Frontal cortex (tissue), 4 donors: ENCODE results near the gene PUSL1. TPM values are rescaled to one million over a fixed set of nuclear protein-coding genes. Genes with fewer than 3 reads are reported as not detected.

Experiments
- DNase-seq, 2 donors: peaks; one replicate each; pipeline ENCODE4 v3.0.0; 2012; ENCODE audit warnings: low spot score in 2 of 2
- FAIRE-seq: peaks from 2 replicates; lab custom pipeline; 2012; peaks lifted over from hg19 to GRCh38; lab: Jason Lieb, UNC
- total RNA-seq: library from RNA; depleted of rRNA; stranded (reverse); fragments of >200 nt; gene quantifications from one replicate; pipeline ENCODE4 v1.2.3, GENCODE V29; 2014
- donor health status: control.
- donor health status: control.
- donor health status: control.

The PUSL1 gene
- 6.5 TPM for total RNA-seq

GRCh38 chr1:1307923-1308755, at the start of gene PUSL1, which contains the start of gene ACAP3:
TSS of gene PUSL1 (plus strand) at chr1:1308597. CDS start at chr1:1308644, 47 bp downstream.
TSS of gene ACAP3 (minus strand) at chr1:1307930. CDS start at chr1:1307815, 115 bp downstream.
- DNase-seq (peak; percentile 96 to 99), FAIRE-seq (no peak)

GRCh38 chr1:1259119-1259488, 49.3 kb upstream of the PUSL1 start:
- DNase-seq (no peak), FAIRE-seq (no peak)

- DNase-seq: no peak
- no peak for FAIRE-seq
Measured at GRCh38 chr1:1259540-1259939, 48.9 kb upstream of the PUSL1 start.

- DNase-seq: no peak
- no peak for FAIRE-seq
Measured at GRCh38 chr1:1259951-1260600, 48.3 kb upstream of the PUSL1 start.

- no peak for DNase-seq
- no peak for FAIRE-seq
Measured at GRCh38 chr1:1260843-1261560, 47.4 kb upstream of the PUSL1 start.

- DNase-seq (no peak), FAIRE-seq (no peak)
Measured at GRCh38 chr1:1262071-1262470, 46.3 kb upstream of the PUSL1 start.

- no peak for DNase-seq
- no peak for FAIRE-seq
Measured at GRCh38 chr1:1262758-1263157, 45.6 kb upstream of the PUSL1 start.

GRCh38 chr1:1264026-1264425, 44.4 kb upstream of the PUSL1 start:
- DNase-seq (no peak), FAIRE-seq (no peak)

GRCh38 chr1:1264868-1265272, 43.5 kb upstream of the PUSL1 start:
- DNase-seq: no peak
- FAIRE-seq: no peak

- FAIRE-seq (no peak), DNase-seq (no peak)
Measured at GRCh38 chr1:1267488-1268283, 40.7 kb upstream of the PUSL1 start.

- DNase-seq: no peak
- FAIRE-seq: no peak
Measured at GRCh38 chr1:1268284-1268682, 40.1 kb upstream of the PUSL1 start.

GRCh38 chr1:1270813-1271212, 37.6 kb upstream of the PUSL1 start:
- FAIRE-seq: no peak
- no peak for DNase-seq

GRCh38 chr1:1272341-1273208, 35.8 kb upstream of the PUSL1 start:
- FAIRE-seq (no peak), DNase-seq (no peak)

- DNase-seq (no peak), FAIRE-seq (no peak)
Measured at GRCh38 chr1:1273209-1273511, 35.2 kb upstream of the PUSL1 start.

- no peak for FAIRE-seq
- DNase-seq: peak; percentile 99 to 100
Measured at GRCh38 chr1:1273512-1274298, 34.7 kb upstream of the PUSL1 start, which contains the start of gene UBE2J2. TSS of gene UBE2J2 (minus strand) at chr1:1273854. CDS start at chr1:1267992, 5,862 bp downstream.

GRCh38 chr1:1274299-1274930, 34.0 kb upstream of the PUSL1 start:
- DNase-seq (no peak), FAIRE-seq (no peak)

- DNase-seq: no peak
- no peak for FAIRE-seq
Measured at GRCh38 chr1:1274931-1275431, 33.4 kb upstream of the PUSL1 start.

GRCh38 chr1:1275836-1276235, 32.6 kb upstream of the PUSL1 start:
- no peak for FAIRE-seq

More at GRCh38 chr1:1275836-1276235, 32.6 kb upstream of the PUSL1 start:
- DNase-seq: no peak
